Measurements from ENCODE around the gene ZSCAN22. TPM values are rescaled to one million over a fixed set of nuclear protein-coding genes. Genes with fewer than 3 reads are reported as not detected.

ZSCAN22 gene
- total and polyA plus RNA-seq, 11 donors = 0.65 to 3.1 (median 1.9) TPM

DNA sequence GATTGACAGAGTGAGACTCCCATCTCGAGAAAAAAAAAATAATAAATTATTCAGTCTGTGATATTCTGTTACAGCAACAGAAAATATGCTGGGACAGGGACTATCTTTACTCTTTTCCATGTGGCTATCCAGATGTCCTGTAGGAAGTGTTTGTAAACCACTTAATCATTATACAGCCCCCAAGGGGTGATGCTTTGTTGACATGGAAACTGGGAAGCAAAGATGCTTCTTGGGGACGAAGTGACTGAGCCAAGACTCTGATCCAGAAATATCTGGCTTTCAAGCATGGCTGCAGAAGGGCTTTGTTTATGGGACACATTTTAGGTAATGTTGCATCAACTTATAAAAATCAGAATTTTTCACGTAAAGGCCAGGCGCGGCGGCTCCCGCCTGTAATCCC lies 42.6 kb upstream of the ZSCAN22 start:
- Histone ChIP-seq H3K27me3 (no peaks in the 10 kb centered on the region), H3K4me1 (peaks cover 0 to 19% (median 10%) of the 10 kb centered on the region in 12 donors), H3K36me3 (peaks cover 6 to 51% (median 44%) of the 10 kb centered on the region in 9 donors), H3K9me3 (peaks cover 0 to 10% (median 0%) of the 10 kb centered on the region in 12 donors), H3K4me3 (no peak overlapping the region), H3K27ac (no peak overlapping the region)
- ATAC-seq (no peak), DNase-seq (no peak)
- TF ChIP-seq, protein P1, sequence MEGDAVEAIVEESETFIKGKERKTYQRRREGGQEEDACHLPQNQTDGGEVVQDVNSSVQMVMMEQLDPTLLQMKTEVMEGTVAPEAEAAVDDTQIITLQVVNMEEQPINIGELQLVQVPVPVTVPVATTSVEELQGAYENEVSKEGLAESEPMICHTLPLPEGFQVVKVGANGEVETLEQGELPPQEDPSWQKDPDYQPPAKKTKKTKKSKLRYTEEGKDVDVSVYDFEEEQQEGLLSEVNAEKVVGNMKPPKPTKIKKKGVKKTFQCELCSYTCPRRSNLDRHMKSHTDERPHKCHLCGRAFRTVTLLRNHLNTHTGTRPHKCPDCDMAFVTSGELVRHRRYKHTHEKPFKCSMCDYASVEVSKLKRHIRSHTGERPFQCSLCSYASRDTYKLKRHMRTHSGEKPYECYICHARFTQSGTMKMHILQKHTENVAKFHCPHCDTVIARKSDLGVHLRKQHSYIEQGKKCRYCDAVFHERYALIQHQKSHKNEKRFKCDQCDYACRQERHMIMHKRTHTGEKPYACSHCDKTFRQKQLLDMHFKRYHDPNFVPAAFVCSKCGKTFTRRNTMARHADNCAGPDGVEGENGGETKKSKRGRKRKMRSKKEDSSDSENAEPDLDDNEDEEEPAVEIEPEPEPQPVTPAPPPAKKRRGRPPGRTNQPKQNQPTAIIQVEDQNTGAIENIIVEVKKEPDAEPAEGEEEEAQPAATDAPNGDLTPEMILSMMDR (IDR thresholded peaks at IDR 0.05) = no peak
- TF ChIP-seq POLR2A (IDR thresholded peaks at IDR 0.05) = no peak
- WGBS, 4 donors = 82 to 88% (median 86%) methylated on average over 7 of the region's 7 CpGs
- intact Hi-C loops (cut with DNase I) = no loop called here

DNA sequence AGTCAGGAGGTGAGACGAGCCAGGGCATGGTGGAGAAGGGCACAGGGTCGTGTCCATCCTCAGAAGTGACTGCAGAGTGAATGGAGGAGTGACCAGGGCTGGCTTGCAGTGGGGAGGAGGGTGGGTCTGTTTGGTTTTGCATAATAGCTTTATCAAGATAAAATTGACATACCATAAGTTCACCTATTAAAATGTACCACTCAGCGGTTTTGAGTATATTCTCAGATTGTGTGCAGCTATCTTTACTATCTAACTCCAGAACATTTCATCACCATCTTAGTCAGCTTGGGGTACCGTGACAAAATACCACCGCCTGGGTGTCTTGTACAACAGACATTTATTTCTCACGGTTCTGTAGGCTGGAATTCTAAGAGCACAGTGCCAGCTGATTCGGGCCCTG lies 34.9 kb upstream of the ZSCAN22 start:
- H3K27me3 ChIP-seq = no peaks in the 10 kb centered on the region
- peaks cover 0 to 2% (median 0%) of the 10 kb centered on the region in 12 donors for H3K4me1 ChIP-seq
- DNase-seq = no peak
- intact Hi-C loops (cut with DNase I) = no loop called here
- H3K36me3 ChIP-seq = peaks cover 13 to 100% (median 86%) of the 10 kb centered on the region in 9 donors
- no peak for TF ChIP-seq POLR2A (IDR thresholded peaks at IDR 0.05)
- TF ChIP-seq, protein P1 (IDR thresholded peaks at IDR 0.05) = no peak
- no peak overlapping the region for H3K4me3 ChIP-seq
- peaks cover 0 to 66% (median 6%) of the 10 kb centered on the region in 12 donors for H3K9me3 ChIP-seq
- no peak overlapping the region for H3K27ac ChIP-seq
- WGBS, 4 donors = 92 to 97% (median 95%) methylated on average over 7 of the region's 7 CpGs
- ATAC-seq = no peak

DNA sequence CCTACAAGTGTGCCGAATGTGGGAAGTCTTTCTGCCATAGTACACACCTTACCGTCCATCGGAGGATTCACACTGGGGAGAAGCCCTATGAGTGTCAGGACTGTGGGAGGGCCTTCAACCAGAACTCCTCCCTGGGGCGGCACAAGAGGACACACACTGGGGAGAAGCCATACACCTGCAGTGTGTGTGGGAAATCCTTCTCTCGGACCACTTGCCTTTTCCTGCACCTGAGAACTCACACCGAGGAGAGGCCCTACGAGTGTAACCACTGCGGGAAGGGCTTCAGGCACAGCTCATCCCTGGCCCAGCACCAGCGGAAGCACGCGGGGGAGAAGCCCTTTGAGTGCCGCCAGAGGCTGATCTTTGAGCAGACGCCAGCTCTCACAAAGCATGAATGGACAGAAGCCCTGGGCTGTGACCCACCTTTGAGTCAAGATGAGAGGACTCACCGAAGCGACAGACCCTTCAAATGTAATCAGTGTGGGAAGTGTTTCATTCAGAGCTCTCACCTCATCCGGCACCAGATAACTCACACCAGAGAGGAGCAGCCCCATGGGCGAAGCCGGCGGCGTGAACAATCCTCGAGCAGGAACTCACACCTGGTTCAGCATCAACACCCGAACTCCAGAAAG lies 31.9 kb upstream of the ZSCAN22 start:
- TF ChIP-seq, protein P1 (IDR thresholded peaks at IDR 0.05) = no peak
- no peak for DNase-seq
- Histone ChIP-seq H3K27me3 (no peaks in the 10 kb centered on the region), H3K9me3 (peaks cover 0 to 68% (median 6%) of the 10 kb centered on the region in 12 donors), H3K36me3 (peaks cover 5 to 96% (median 74%) of the 10 kb centered on the region in 9 donors), H3K4me1 (peaks cover 0 to 2% (median 0%) of the 10 kb centered on the region in 12 donors), H3K4me3 (no peak overlapping the region), H3K27ac (no peak overlapping the region)
- intact Hi-C loops (cut with DNase I) = no loop called here
- WGBS, 4 donors = 95 to 99% (median 97%) methylated on average over 19 to 22 of the region's 22 CpGs
- peak in 1 of 4 donors; percentile 21 for ATAC-seq

DNA sequence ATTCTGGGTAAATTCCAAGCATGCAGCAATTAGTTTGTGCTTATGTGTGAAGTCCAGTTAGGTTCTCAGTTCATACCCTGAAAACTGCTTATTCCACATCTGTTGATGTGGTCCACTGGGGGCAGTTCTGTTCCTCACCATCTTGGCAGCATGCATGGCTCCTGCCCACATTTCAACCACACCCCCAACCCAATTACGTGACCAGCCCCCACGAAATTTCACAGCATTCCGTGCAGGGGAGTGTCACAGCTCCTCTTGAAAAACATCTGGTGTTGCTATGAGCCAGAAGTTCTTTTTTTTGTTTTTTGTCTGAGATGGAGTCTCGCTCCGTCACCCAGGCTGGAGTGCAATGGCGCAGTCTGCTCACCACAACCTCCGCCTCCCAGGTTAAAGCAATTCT lies 30.7 kb upstream of the ZSCAN22 start:
- TF ChIP-seq, protein P1 (IDR thresholded peaks at IDR 0.05) = no peak
- TF ChIP-seq POLR2A (IDR thresholded peaks at IDR 0.05) = no peak
- WGBS, 4 donors = 91 to 98% (median 95%) methylated on average over 7 of the region's 7 CpGs
- H3K4me1 ChIP-seq = peaks cover 0 to 2% (median 0%) of the 10 kb centered on the region in 12 donors
- intact Hi-C loops (cut with DNase I) = no loop called here
- no peak overlapping the region for H3K4me3 ChIP-seq
- no peaks in the 10 kb centered on the region for H3K27me3 ChIP-seq
- ATAC-seq = no peak
- H3K27ac ChIP-seq = no peak overlapping the region
- H3K36me3 ChIP-seq = peaks cover 5 to 96% (median 76%) of the 10 kb centered on the region in 9 donors
- no peak for DNase-seq
- H3K9me3 ChIP-seq = peaks cover 0 to 65% (median 6%) of the 10 kb centered on the region in 12 donors

Data from heart left ventricle (tissue), 16 donors.